ENCODE data around the gene SLC38A8. TPM values are rescaled to one million over a fixed set of nuclear protein-coding genes. Genes with fewer than 3 reads are reported as not detected.

SLC38A8 gene
- total RNA-seq (1 to 10 TPM in 2 of 10 donors, under 1 TPM in 1, not detected in 7; 0.45 to 5.1 (median 1.2) TPM), polyA plus RNA-seq (10 to 100 TPM in 1 of 2 donors, not detected in 1; 30.8 TPM)
- long read RNA-seq, donor 1 = 0 reads
- long read RNA-seq, donor 2 = 0 reads
- long read RNA-seq, donor 3, partial matches to known transcripts = 0 of 2 reads
- long read RNA-seq, donor 3, other reads (novel, unspliced or antisense) = 2 of 2 reads

DNA sequence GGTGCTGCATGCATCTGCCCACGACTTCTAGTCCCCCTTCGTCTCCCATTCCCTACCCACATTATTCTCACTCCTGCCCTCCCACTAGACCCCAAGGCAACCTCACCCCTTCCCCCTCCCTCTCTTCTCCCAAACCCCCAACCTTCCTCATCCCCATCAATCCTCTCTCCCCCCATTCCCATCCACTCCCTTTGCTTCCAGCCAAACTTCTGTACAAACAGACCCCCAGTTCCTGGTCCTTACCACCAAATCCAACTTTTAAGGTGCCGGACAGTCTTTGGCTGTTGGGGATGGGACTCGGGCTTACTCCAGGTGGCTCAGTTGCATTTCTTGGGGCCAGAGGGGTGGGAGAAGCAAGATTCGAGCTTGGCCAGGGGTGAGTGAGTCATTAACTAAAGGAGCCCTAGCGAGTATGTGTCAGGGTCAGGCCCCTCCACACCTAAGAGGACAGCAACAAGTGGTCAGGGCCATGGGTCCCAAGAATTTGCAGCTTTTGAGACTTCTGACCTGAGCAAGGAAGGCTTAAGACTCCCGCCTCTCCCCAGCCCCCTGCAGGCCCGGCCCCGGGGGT is at the start of gene SLC38A8:
TSS of gene SLC38A8 (minus strand) at position 488 of the 571 bp plus-strand sequence. CDS start 638 bp downstream, outside the sequence.
- H3K27ac ChIP-seq = no peak within 1 kb of the TSS
- DNase-seq = no peak
- H3K4me1 ChIP-seq = peaks cover 0 to 17% (median 6%) of the 10 kb centered on the region in 9 donors
- intact Hi-C loops (cut with DNase I) = loop anchor here in 2 of 10 donors (5.0 to 10.0 kb wide), 3 partner anchors 68 to 218 kb away; partner anchors contain the start of gene NECAB2 (in 1 of the 2)
- H3K36me3 ChIP-seq = no peaks in the 10 kb centered on the region
- TF ChIP-seq, protein P1, sequence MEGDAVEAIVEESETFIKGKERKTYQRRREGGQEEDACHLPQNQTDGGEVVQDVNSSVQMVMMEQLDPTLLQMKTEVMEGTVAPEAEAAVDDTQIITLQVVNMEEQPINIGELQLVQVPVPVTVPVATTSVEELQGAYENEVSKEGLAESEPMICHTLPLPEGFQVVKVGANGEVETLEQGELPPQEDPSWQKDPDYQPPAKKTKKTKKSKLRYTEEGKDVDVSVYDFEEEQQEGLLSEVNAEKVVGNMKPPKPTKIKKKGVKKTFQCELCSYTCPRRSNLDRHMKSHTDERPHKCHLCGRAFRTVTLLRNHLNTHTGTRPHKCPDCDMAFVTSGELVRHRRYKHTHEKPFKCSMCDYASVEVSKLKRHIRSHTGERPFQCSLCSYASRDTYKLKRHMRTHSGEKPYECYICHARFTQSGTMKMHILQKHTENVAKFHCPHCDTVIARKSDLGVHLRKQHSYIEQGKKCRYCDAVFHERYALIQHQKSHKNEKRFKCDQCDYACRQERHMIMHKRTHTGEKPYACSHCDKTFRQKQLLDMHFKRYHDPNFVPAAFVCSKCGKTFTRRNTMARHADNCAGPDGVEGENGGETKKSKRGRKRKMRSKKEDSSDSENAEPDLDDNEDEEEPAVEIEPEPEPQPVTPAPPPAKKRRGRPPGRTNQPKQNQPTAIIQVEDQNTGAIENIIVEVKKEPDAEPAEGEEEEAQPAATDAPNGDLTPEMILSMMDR (IDR thresholded peaks at IDR 0.05) = no peak
- peaks cover 0 to 40% (median 6%) of the 10 kb centered on the region in 7 donors for H3K27me3 ChIP-seq
- H3K4me3 ChIP-seq = no peak within 1 kb of the TSS
- no peak for ATAC-seq
- H3K9me3 ChIP-seq = no peaks in the 10 kb centered on the region
- WGBS, 2 donors = 70% methylated on average over 9 of the region's 9 CpGs

DNA sequence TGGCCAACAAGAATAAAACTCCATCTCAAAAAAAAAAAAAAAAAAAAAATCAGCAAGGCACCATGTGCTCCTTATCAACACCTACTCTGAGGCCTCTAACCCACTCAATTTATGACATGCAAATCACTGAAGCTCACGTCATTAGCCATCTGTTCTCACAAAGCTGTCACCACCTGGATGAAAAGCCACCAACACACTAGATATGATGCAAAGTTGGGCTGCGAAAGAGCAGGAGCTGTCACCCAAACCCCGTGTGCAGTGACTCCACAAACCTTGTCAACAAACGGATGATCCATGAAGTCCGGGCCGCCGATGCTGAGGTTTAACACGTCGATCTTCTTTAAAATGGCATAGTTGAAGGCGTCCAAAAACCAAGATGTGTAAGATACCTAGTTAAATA is 48.9 kb upstream of the SLC38A8 start:
- no peak overlapping the region for H3K4me3 ChIP-seq
- peaks cover 0 to 100% (median 84%) of the 10 kb centered on the region in 9 donors for H3K36me3 ChIP-seq
- intact Hi-C loops (cut with DNase I) = loop anchor here in 1 of 10 donors (10.0 kb wide), 1 partner anchor 393 kb away; no protein-coding TSS in a partner anchor
- H3K9me3 ChIP-seq = no peaks in the 10 kb centered on the region
- 42 to 59% methylated on average over 10 of the region's 10 CpGs for WGBS, 2 donors
- H3K27me3 ChIP-seq = no peaks in the 10 kb centered on the region
- peak in 1 of 2 donors; percentile 58 for DNase-seq
- peak in 6 of 8 donors; percentile 67 to 85 (median 77) for ATAC-seq
- TF ChIP-seq, protein P1 (IDR thresholded peaks at IDR 0.05) = no peak
- peak overlapping the region in 7 of 10 donors; percentile 1 to 60 (median 45) for H3K27ac ChIP-seq
- H3K4me1 ChIP-seq = peaks cover 0 to 46% (median 11%) of the 10 kb centered on the region in 9 donors

DNA sequence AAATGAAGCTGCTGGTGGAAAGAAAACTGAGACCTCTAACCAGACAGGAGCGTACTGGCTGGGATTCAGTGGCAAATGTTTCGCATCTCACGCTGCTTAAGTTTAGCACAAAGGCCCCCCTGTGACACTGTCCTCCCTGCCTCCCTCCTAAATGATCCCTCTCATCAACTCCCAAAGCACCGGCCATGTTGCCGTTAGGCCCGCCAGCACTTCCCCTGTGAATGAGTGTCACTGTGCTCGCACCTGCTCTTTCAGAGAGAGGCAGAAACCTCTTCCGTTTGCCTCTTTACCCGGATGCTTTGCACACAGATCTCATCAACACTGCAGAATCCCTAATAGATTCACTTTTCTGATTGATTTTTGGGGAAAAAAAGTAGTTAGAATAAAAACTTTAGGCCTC is 47.6 kb upstream of the SLC38A8 start:
- H3K9me3 ChIP-seq = no peaks in the 10 kb centered on the region

More for the DNA sequence above, 47.6 kb upstream of the SLC38A8 start:
- ATAC-seq = no peak
- 91% methylated on average over 9 of the region's 9 CpGs for WGBS, 2 donors
- intact Hi-C loops (cut with DNase I) = loop anchor here in 1 of 10 donors (10.0 kb wide), 1 partner anchor 395 kb away; no protein-coding TSS in a partner anchor
- TF ChIP-seq, protein P1 (IDR thresholded peaks at IDR 0.05) = no peak
- Histone ChIP-seq H3K27ac (no peak overlapping the region), H3K4me1 (peaks cover 0 to 41% (median 22%) of the 10 kb centered on the region in 9 donors), H3K36me3 (peaks cover 0 to 100% (median 80%) of the 10 kb centered on the region in 9 donors), H3K27me3 (no peaks in the 10 kb centered on the region), H3K4me3 (no peak overlapping the region)
- no peak for DNase-seq
